Panc1 (cell line): Measurements from ENCODE around the gene COLEC11.

ENCODE experiments used
- TF ChIP-seq, protein P1 (sequence below), 2 experiments: IDR thresholded peaks; 2 replicates each; pipeline ENCODE4 v1.6.1; 2011 to 2012; ENCODE audit warnings: low read depth in 2 of 2, control low read depth in 1 of 2, low read length in 1 of 2, mild to moderate bottlenecking in 1 of 2, moderate library complexity in 1 of 2; ENCODE audit not compliant: insufficient read depth in 1 of 2
- TF ChIP-seq, protein P2 (sequence below): fragments of 450-650 bp; IDR thresholded peaks from 2 replicates; pipeline ENCODE4 v1.5.1; 2017; ENCODE audit warnings: mild to moderate bottlenecking

GRCh38 chr2:3664925-3665324 is 70.0 kb downstream of the COLEC11 start:
- TF ChIP-seq, protein P1, sequence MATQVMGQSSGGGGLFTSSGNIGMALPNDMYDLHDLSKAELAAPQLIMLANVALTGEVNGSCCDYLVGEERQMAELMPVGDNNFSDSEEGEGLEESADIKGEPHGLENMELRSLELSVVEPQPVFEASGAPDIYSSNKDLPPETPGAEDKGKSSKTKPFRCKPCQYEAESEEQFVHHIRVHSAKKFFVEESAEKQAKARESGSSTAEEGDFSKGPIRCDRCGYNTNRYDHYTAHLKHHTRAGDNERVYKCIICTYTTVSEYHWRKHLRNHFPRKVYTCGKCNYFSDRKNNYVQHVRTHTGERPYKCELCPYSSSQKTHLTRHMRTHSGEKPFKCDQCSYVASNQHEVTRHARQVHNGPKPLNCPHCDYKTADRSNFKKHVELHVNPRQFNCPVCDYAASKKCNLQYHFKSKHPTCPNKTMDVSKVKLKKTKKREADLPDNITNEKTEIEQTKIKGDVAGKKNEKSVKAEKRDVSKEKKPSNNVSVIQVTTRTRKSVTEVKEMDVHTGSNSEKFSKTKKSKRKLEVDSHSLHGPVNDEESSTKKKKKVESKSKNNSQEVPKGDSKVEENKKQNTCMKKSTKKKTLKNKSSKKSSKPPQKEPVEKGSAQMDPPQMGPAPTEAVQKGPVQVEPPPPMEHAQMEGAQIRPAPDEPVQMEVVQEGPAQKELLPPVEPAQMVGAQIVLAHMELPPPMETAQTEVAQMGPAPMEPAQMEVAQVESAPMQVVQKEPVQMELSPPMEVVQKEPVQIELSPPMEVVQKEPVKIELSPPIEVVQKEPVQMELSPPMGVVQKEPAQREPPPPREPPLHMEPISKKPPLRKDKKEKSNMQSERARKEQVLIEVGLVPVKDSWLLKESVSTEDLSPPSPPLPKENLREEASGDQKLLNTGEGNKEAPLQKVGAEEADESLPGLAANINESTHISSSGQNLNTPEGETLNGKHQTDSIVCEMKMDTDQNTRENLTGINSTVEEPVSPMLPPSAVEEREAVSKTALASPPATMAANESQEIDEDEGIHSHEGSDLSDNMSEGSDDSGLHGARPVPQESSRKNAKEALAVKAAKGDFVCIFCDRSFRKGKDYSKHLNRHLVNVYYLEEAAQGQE (IDR thresholded peaks at IDR 0.05; ENCODE audit: insufficient read depth in 1 of 2, low read depth in 2 of 2, low read length in 1 of 2): no peak
- TF ChIP-seq, protein P2, sequence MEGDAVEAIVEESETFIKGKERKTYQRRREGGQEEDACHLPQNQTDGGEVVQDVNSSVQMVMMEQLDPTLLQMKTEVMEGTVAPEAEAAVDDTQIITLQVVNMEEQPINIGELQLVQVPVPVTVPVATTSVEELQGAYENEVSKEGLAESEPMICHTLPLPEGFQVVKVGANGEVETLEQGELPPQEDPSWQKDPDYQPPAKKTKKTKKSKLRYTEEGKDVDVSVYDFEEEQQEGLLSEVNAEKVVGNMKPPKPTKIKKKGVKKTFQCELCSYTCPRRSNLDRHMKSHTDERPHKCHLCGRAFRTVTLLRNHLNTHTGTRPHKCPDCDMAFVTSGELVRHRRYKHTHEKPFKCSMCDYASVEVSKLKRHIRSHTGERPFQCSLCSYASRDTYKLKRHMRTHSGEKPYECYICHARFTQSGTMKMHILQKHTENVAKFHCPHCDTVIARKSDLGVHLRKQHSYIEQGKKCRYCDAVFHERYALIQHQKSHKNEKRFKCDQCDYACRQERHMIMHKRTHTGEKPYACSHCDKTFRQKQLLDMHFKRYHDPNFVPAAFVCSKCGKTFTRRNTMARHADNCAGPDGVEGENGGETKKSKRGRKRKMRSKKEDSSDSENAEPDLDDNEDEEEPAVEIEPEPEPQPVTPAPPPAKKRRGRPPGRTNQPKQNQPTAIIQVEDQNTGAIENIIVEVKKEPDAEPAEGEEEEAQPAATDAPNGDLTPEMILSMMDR: no peak
